ENCODE results near the gene KRTAP10-2.

KRTAP10-2 gene

GRCh38 chr21:44576025-44576420 is 24.7 kb upstream of the KRTAP10-2 start:
- H3K4me1 ChIP-seq (ENCODE audit: control insufficient read depth, insufficient read depth, low read length), result no peaks in the 10 kb centered on the region
- no peak overlapping the region for H3K27ac ChIP-seq (ENCODE audit: extremely low read depth, low read depth, low read length)
- ChIA-PET CTCF (interaction anchor here (0.7 kb wide), 1 partner anchor 562 kb away, joined by 4 read pairs; no protein-coding TSS in a partner anchor), POLR2A (no interaction called here)
- H3K36me3 ChIP-seq (ENCODE audit: control insufficient read depth in 2 of 2, insufficient read depth in 1 of 2, low read length in 2 of 2), result no peaks in the 10 kb centered on the region
- H3K4me3 ChIP-seq (ENCODE audit: low read depth, low read length), result no peak overlapping the region
- no peaks in the 10 kb centered on the region for H3K9me3 ChIP-seq (ENCODE audit: control insufficient read depth, insufficient read depth, low read depth, low read length)
- TF ChIP-seq ZNF561 (tag by site-specific recombination; IDR thresholded peaks at IDR 0.05; ENCODE audit: borderline replicate concordance), result no peak
- TF ChIP-seq ZNF391 (tag by site-specific recombination; IDR thresholded peaks at IDR 0.05; ENCODE audit: borderline replicate concordance, low read depth), result no peak
- no peak for TF ChIP-seq ZNF664 (tag by site-specific recombination; IDR thresholded peaks at IDR 0.05)
- no peak for TF ChIP-seq ZNF621 (tag by site-specific recombination; IDR thresholded peaks at IDR 0.05)
- no peak for TF ChIP-seq ZNF302 (tag by site-specific recombination; IDR thresholded peaks at IDR 0.05; ENCODE audit: low read depth)
- TF ChIP-seq ZNF239 (tag by site-specific recombination; IDR thresholded peaks at IDR 0.05), result no peak
- no peak for TF ChIP-seq ZNF248 (tag by site-specific recombination; IDR thresholded peaks at IDR 0.05)
- no peak for TF ChIP-seq ZNF571 (tag by site-specific recombination; IDR thresholded peaks at IDR 0.05)
- TF ChIP-seq ZBTB17 (tag by site-specific recombination; IDR thresholded peaks at IDR 0.05), result no peak
- TF ChIP-seq GLIS2 (tag by site-specific recombination; IDR thresholded peaks at IDR 0.05), result no peak

GRCh38 chr21:44575307-44576024 is 24.2 kb upstream of the KRTAP10-2 start:
- ChIA-PET CTCF (interaction anchor here (0.7 kb wide), 2 partner anchors 187 to 563 kb away, joined by 4 read pairs; no protein-coding TSS in a partner anchor), POLR2A (no interaction called here)
- Histone ChIP-seq H3K27ac (ENCODE audit: extremely low read depth, low read depth, low read length) (no peak overlapping the region), H3K36me3 (ENCODE audit: control insufficient read depth in 2 of 2, insufficient read depth in 1 of 2, low read length in 2 of 2) (no peaks in the 10 kb centered on the region), H3K9me3 (ENCODE audit: control insufficient read depth, insufficient read depth, low read depth, low read length) (no peaks in the 10 kb centered on the region), H3K4me3 (ENCODE audit: low read depth, low read length) (no peak overlapping the region), H3K4me1 (ENCODE audit: control insufficient read depth, insufficient read depth, low read length) (no peaks in the 10 kb centered on the region)
- TF ChIP-seq KLF7 (tag by site-specific recombination; IDR thresholded peaks at IDR 0.05; ENCODE audit: borderline replicate concordance), result no peak
- TF ChIP-seq ZIC2 (tag by site-specific recombination; IDR thresholded peaks at IDR 0.05), result no peak
- no peak for TF ChIP-seq ZNF791 (tag by site-specific recombination; IDR thresholded peaks at IDR 0.05)
- TF ChIP-seq ZNF280D (tag by site-specific recombination; IDR thresholded peaks at IDR 0.05), result no peak
- no peak for TF ChIP-seq ZNF658 (tag by site-specific recombination; IDR thresholded peaks at IDR 0.05)
- TF ChIP-seq ZNF174 (tag by site-specific recombination; IDR thresholded peaks at IDR 0.05), result no peak
- TF ChIP-seq ZNF561 (tag by site-specific recombination; IDR thresholded peaks at IDR 0.05; ENCODE audit: borderline replicate concordance), result no peak
- TF ChIP-seq BCL11B (tag by site-specific recombination; IDR thresholded peaks at IDR 0.05; ENCODE audit: low read depth), result no peak
- TF ChIP-seq ZSCAN16 (tag by site-specific recombination; IDR thresholded peaks at IDR 0.05), result no peak
- TF ChIP-seq ZBTB17 (tag by site-specific recombination; IDR thresholded peaks at IDR 0.05), result no peak
- no peak for TF ChIP-seq ZNF48 (tag by site-specific recombination; IDR thresholded peaks at IDR 0.05)
- TF ChIP-seq KLF9 (tag by site-specific recombination; IDR thresholded peaks at IDR 0.05; ENCODE audit: low read depth), result no peak
- no peak for TF ChIP-seq ZNF654 (tag by site-specific recombination; IDR thresholded peaks at IDR 0.05; ENCODE audit: low read depth)
- no peak for TF ChIP-seq ZNF792 (tag by site-specific recombination; IDR thresholded peaks at IDR 0.05)
- TF ChIP-seq ZNF19 (tag by site-specific recombination; IDR thresholded peaks at IDR 0.05; ENCODE audit: low read depth), result no peak
- TF ChIP-seq ZEB2 (tag by site-specific recombination; IDR thresholded peaks at IDR 0.05), result no peak
- no peak for TF ChIP-seq KLF17 (tag by site-specific recombination; IDR thresholded peaks at IDR 0.05)

Measured in HEK293 (cell line).